PFSK-1 (cell line): ENCODE results near the gene SDCCAG8.

ENCODE experiments used
- REST ChIP-seq, 2 experiments: IDR thresholded peaks; 2 replicates each; pipeline versions ENCODE4 v1.6.1 to v1.8.0; 2011 to 2012; ENCODE audit warnings: low read depth in 2 of 2, low read length in 2 of 2, control low read depth in 1 of 2, inconsistent platforms in 1 of 2, mild to moderate bottlenecking in 1 of 2, moderate library complexity in 1 of 2; ENCODE audit not compliant: insufficient read depth in 1 of 2
- SIN3A ChIP-seq: IDR thresholded peaks from 2 replicates; pipeline ENCODE4 v1.6.1; 2012; ENCODE audit warnings: mild to moderate bottlenecking, low read length, moderate library complexity, borderline replicate concordance; ENCODE audit not compliant: insufficient read depth
- TAF1 ChIP-seq: IDR thresholded peaks from 2 replicates; pipeline ENCODE4 v1.6.1; 2012; ENCODE audit warnings: low read length, control low read depth, borderline replicate concordance; ENCODE audit not compliant: insufficient read depth

GRCh38 chr1:243286409-243287122 is 30.7 kb downstream of the SDCCAG8 start:
- no peak for TF ChIP-seq TAF1
- TF ChIP-seq REST (IDR thresholded peaks at IDR 0.05; ENCODE audit: insufficient read depth in 1 of 2, low read depth in 2 of 2, low read length in 2 of 2) = no peak
- no peak for TF ChIP-seq SIN3A
